NOMO-1 (cell line): ENCODE measurements around the gene TEAD1.

ENCODE experiments used
- DNase-seq, 2 experiments: peaks; one replicate each; lab custom pipeline; 2025; ENCODE audit not compliant: unreplicated experiment in 2 of 2; lab: John Stamatoyannopoulos, UW

The TEAD1 gene

DNA sequence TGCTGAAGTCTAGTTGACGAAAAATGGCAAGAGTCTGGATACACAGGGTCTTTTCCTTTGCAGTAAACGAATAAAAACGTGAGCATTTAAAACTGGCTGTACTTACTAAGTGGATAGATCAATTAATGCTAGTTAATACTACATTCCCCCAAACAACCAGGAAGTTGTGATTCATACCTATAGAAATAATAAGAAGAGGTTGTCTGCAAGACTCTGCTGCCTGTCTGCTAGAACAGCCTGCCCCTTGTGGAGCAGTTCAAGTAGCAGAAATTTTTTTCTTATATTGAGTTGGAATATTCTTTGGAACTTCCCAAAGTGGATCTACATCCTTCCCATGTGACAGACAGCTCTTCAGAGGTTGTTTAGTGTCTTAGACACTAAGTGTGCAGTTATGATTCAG, 86.8 kb downstream of the TEAD1 start:
- DNase-seq, result no peak

- peak in 1 of 2 experiments; percentile 45 for DNase-seq
Measured at GRCh38 chr11:12762278-12762677, 88.1 kb downstream of the TEAD1 start.

DNA sequence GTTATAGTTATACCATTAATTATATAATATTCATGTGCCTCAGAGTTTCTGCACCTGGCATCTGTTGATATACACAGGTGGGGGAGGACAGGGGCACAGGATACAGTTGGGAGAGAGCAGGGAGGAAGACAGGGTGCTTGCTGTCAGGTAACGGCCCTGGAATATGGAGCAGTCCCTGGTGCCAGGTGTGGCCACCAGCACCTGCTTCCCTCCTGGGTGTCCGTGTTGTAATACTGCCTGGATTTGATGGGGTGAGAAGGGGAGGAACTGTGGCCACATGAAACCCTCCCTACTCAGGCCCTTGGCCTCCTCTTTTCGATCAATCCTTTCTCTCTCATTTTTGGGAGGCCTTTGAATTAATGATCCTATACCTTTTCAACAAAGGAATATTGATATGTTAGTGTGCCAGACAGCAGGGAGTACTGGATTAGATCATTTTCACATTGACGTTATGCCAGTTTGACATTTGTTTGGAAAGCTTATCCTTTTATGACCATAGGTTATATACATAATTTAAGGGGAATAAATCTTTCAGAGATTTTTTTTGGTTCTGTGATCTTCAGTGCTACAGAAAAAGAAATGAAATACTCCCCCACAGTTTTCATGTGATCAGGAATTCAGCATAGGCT, 88.6 kb downstream of the TEAD1 start:
- no peak for DNase-seq

GRCh38 chr11:12764187-12764914, 90.1 kb downstream of the TEAD1 start:
- no peak for DNase-seq

- DNase-seq, result no peak
Measured at GRCh38 chr11:12765428-12765827, 91.2 kb downstream of the TEAD1 start.

DNA sequence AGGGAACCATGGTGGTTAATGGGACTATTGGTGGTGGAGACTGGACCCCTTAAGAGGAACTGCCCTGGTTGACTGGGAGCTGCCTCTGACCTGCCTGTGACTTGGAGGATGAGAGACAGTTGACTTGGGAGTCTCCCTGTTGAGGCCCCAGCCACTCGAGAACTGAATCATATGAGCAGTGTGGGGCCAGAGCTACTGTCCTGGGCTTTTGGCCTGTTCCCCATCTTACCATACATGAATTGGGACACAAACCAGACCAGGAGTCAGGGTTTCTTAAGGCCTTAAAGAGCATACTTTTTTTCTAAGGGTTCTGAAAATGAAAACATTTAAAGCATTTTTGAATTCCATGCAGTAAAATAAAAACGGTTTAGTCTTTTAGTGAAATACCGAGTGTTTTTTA, 92.8 kb downstream of the TEAD1 start:
- no peak for DNase-seq

DNA sequence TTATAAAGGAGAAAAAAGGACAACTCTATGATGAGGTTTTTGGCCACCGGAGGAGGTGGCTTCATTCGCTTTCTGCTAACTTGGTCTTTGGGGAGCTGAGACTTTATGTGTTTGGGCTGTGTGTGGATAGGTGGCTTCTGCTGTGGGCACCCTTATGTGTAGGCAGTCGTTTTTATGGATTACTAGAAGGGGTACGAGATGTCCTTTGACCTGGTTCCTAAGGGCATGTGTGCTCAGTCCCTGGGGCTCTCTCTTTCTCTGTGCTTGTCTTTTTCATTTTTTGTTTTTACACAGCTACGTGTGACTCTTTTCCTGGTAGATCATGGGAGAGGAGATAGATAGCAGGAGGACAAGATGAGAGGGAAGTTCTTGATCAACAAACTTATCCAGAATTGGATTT, 93.4 kb downstream of the TEAD1 start:
- no peak for DNase-seq

DNA sequence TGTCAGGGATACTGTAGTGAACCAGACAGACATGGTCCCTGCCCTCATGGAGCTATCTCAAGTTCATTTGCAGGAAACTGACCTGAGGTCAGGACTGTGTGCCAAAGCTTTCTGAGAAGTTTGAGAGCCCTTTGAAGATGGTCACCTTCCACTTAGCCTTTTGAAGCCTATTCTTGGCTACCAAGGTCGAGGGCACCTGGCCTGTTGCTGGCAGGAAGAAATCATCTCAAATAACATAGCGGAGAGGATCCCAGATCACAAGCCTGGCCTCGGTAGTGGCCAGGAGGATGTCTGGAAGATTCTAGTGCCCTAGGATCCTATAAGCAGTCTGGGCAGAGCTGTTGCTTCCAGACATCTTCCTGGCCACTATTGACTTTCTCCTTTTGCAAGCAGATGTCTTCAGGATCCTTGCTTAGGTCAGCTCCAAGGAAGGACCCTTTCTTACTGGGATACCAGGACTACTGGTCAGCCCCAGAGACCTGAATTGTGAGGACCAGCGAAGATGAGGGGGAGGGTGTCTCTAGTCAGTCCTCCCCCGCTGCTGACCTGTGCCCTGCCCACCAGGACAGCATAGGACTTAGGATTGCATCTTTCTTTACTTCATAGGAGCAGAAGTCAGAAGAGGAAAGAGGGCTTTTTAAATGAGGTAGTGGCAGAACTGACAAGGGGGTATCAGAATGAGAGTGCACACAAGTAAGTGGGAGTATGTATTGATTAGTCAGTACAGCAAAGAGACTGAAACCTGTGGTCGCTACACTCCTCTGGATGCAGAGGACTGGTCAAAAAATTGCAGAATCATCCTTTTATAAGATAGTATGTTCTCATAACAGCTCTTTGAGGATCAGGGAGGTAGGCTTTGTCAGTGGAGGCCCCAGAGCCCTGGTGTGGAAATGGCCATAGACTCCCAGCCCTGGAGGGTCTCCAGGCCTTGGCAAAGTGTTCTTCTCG, 94.8 kb downstream of the TEAD1 start:
- DNase-seq, result no peak

DNA sequence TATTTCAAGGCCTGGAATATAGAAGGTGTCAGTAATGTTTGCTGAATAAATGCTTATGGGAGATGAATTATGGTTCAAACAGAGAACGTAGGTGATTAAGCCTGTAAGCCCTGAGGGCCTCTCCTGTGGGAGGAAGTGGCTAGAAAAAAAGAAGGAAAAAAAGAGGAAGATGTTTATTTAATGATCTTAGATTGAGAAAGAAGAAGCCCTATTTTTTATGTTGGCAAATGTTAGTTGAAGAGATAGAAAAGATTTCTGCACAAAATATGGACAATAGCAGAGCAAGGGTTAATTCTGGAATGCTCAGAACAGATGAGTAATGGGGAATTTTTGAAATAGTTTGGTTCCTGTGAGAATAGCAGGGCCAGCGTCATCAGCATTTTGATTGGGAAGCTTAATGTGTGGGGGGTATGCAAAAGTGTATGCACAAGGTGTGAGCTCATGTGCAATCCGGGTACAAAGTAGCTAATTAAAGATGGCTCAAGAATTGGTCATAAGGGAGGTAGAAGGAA, 95.7 kb downstream of the TEAD1 start:
- DNase-seq, result peak; percentile 49 to 85

DNA sequence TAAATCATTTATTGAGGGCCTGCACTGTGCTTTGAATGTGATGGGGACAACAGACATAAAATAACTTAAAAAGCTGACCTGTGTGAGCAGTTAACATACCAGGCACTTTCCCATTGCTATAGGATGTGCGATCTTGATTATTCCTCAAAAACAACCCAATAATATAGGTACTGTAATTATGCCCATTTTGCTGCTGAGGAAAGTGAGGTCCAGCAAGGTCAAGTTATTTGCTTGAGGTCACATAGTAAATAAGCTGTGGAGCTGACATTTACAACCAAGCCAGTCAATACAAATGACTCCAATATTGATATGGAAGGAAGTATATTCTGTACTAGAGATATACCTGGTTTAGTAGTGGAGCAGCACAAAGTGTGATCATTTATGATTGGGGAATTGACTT, 96.2 kb downstream of the TEAD1 start:
- DNase-seq, result no peak

- DNase-seq, result no peak
Measured at GRCh38 chr11:12770966-12771597, 96.9 kb downstream of the TEAD1 start.

DNA sequence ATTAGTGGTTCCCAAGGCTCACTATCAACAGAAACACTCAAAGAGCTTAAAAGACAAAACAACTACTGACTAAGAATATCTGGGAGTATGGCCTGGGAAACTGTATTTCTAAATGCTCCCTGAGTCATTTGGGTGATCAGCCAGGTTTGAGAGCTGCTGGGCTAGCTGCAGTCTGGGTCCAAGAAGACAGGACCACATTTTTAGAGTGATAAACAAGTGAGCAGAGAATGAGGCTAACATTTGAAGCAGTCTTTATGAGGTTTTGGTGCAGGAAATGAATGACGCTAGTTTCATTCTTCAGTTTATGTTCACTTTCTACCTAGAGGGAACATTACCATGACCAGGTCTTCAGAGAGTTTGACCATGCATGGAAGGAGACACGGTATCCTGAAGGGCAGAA, 97.7 kb downstream of the TEAD1 start:
- DNase-seq, result no peak

GRCh38 chr11:12772324-12772723, 98.1 kb downstream of the TEAD1 start:
- no peak for DNase-seq

DNA sequence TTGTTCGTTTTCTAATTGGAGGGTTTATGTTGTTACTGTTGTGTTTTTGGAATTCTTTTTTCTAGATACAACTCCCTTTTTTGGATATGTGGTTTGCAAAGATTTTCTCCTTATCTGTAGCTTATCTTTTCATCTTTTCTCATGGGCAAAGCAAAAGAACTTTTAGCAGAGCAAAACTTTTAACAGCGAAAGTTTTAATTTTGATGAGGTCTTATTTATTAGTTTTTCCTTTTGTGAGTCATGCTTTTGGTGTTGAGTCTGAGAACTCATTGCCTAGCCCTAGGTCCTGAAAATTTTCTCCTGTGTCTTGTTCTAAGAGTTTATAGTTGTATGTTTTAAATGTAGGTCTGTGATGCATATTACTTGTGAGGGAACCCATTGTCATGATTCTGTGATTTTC, 99.4 kb downstream of the TEAD1 start:
- no peak for DNase-seq

DNA sequence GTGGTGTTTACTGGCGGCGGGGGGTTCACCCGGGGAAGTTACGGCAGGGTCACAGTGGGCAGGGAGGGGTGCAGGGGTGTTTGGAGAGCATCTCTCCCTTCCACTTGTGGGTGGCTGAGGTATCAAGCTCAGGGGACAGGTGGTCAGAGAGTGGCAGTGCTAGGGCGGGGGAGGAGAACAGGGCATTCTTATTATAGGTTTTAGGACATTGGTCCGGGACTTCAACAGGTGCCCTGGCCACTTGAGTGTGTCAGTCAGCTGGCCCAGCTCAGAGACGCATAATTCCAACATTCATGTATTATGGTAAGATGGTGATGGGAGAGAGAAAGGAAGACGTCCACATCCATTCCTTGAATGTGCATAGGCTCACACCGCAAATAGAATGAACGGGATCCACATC, 101.7 kb downstream of the TEAD1 start:
- DNase-seq, result no peak

DNA sequence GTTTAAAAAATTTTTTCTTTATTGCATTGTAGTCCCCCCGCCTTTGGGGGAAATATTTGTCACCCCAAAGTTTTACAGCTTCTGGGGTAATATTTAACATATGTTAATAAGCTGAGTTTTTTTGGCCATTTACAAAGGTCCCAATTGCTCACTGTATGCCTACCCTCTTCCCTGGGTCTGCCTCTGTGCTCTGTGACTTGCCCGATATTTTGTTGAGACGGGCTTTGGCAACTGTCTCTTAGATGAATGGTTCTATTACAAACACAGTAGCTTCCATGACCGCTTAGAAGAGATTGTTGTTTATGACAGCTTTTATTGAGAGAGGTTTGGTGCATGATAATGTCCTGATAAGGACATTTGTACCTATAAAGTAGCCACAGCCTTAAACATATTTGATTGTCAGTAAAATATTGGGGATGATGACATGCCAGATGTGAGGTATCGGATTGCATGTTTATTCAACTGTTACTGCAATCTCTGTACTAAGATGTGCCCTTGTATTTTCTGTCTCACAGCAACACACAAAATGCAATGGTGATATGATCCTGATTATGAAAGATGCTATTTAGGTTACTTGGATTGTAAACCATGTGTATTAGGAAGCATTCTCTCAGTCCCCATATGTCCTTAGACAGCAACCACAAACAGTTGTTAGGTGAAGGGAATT, 103.1 kb downstream of the TEAD1 start:
- DNase-seq, result no peak

GRCh38 chr11:12778240-12778905, 104.2 kb downstream of the TEAD1 start:
- no peak for DNase-seq

- no peak for DNase-seq
Measured at GRCh38 chr11:12783765-12784164, 109.5 kb downstream of the TEAD1 start.

DNA sequence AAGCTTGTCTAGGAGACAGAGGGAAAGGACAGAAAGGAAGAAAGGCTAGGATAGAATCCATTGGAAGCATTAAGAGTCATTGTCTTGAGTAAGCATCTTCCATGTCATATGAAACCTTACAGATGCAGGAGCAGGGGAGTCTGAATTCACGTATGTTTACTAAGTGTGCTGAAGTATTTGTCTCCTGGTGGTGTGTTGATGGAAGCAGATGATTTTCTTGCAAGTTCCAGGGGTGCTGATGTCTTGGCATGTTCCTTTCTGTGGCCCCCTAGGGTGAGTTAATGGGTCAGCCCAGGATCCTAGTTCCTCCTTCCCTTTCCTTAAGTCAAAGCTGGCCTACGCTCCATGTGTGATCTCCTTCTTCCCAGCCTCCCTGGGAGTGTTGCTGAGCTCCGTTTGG, 110.2 kb downstream of the TEAD1 start:
- no peak for DNase-seq

- no peak for DNase-seq
Measured at GRCh38 chr11:12784987-12785386, 110.8 kb downstream of the TEAD1 start.
